ENCODE results near the gene DDT.
"Not testable (repeated sequence)": the region's sequence is repeated elsewhere in the genome, so short reads cannot be mapped to it uniquely, and the experiment has no call there.

DDT gene

DNA sequence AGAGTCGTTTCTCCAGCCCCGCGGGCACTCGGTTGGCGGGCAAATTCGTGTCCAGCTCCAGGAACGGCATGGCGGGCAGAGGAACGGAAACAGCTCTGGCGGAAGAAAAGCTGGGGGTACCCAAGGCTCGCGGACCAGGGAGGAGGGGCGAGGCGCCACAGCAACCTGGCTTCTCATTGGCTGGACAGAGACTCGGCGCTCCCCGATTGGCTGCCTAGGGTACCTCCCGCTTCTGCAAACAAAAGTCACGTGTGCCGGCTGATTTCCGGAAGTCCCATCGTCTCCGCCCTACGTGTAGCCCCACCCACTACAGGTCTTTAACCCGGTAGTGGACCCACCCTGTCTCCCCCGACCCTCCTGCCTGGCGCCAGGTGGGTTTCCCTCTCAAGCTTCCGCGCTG, at the start of gene DDT:
TSS of gene DDT (minus strand) at position 97 of the 400 bp plus-strand sequence. CDS start at position 70, 27 bp downstream.
- DNase-seq: not testable (repeated sequence)

DNA sequence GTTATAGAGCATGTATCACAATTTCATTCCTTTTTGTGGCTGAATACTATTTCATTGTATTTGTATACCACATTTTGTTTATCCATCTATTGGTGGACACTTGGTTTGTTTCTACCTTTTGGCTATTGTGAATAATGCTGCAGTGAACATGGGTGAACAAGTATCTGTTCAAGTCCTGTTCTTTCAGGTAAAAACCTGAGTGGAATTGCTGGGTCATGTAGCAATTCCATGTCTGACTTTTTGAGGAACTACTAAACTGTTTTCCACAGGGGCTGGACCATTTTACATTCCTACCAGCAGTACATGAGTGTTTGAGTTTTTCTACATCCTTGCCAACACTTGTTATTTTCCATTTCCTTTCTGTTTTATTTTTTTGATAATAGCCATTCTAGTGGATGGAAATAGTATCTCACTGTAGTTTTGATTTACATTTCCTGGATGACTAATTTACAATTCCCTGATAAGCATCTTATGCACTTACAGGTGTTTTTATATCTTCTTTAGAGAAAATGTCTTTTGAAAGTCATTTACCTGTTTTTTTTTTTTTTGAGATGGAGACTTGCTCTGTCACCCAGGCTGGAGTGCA, 49.1 kb upstream of the DDT start:
- DNase-seq: no peak

DNA sequence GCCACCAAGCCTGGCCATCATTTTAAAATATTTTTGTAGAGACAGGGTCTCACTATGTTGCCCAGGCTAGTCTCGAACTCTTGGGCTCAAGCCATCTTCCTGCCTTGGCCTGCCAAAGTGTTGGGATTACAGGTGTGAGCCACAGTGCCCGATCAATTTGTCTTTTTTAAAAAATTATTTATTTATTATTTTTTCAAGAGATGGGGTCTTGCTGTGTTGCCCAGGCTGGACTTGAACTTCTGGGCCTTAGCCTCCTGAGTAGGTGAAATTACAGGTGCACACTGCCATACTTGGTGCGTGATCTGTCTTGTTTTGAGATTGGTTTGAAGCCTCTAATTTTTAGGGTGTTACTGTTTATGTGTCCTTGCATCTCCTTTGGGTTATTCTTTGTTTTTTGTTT, 47.1 kb upstream of the DDT start:
- DNase-seq: no peak

DNA sequence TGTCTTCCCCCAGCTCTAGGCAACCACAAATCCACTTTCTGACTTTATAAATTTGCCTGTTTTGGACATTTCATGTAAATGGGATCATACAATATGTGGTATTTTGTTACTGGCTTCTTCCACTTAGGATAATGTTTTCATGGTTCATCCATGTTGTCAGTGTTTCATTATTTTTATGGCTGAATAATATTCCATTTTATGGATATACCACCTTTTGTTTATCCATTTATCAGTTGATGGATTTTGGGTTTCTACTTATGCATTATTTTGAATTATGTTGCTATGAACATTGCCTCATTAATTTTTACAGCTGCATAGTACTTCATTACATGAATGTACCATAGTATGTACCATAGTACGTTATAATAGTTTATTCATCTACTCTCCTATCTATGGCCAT, 41.9 kb upstream of the DDT start:
- no peak for DNase-seq

DNA sequence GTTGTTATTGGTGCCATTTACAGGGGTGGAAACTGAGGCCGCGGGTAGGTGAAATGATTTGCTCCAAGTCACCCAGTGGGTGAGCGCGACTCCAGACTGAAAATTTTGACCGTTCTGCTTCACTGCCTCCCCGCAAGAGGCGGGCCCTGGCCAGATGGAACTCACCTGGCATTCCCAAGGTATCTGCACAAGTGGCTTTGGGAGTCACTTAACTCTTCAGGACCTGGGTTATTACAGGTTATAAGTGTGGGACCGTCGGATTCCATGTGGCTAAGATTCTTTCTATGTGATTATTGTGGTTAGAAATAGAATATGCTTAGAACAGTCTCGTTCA, 37.5 kb upstream of the DDT start:
- DNase-seq: no peak

DNA sequence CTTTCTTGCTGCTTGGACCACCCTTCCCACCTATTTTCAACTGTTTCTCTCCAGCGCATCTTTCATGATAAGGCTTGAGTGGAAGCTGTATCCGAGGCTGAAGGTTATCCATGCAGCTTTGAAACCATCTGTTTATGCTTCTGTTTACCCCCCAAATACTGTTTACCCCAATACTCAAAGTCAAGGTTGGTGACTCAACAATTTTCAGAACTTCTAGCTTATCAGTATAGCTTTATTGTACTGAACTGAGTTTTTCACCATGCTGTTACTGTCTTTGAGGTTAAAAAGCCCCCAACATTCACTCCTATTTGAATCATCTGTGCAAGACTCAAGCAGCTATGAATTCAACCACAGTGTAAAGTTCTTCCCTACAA, 35.8 kb upstream of the DDT start:
- DNase-seq: no peak

DNA sequence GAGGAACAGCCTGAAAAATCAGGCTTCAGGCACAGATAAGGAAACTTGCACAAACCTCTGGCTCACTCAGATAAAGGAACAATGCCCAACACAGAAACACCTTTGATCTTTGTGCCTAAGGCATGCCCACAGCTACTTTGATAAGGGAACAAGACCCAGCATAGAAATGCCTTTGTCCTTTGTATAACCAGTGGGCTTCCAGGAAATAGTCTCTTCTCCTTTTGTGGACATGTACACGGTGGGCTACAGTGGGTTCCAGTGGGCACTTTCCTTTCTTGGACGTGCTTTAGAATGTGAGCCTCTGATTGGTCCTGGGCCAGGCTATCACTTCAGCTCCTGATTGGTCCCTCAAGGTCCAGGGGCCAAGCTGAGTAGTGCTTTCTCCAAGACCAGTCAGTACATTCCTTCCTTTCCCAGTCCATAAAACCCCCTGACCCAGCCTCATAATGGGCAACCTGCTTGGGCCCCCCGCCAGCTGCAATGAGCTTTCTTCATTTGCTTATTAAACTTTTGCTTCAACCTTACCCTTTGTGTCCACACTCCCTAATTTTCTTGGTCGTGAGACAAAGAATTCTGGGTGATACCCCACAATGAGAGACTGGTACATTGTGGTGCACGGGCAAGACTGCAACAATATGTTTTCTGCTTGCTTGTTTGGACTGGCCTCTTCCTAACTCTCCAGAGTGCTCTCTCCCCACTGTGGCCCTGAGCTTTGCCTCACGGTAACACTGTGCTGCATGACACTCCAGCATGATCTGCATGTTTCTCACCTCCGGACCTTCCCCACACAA, 35.2 kb upstream of the DDT start:
- no peak for DNase-seq

DNA sequence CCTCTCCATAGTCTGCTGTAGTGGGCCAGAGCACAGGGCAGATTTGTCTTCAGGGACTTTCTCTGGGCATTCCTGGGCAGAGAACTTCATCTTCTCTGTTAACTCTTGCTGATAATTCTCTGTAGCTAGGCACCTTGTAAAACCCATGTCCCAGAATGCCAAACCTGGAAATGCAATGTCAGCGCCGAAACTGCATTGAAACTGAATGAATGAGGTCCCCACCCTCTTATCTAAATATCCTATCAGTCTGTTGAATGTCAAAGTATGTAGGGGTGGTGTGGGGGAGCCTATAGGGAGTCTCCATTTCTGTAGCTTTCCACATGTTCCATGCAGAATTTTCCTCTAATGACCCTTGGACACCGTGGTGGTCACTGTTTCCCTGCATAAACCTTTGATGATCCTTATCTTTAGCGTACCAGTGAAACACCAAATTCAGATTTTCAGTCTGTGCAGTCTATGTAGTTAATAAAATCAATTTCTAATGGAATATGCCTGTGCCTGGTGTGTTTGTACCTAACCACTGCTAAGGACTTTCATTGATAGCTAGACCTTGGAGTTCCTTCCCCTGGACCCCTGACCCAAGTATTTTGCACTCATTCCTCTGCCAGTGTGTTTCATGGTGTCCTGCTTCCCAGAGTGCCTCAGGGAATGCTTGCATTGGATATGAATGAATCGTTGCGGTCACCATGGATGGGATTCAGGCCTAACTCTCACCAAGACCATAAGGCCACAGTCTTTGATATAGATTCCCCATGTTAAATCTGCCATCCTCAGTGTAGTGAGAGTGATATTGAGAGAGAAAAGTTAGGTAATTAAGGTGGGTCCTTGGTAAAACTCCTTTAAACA, 34.4 kb upstream of the DDT start:
- no peak for DNase-seq

DNA sequence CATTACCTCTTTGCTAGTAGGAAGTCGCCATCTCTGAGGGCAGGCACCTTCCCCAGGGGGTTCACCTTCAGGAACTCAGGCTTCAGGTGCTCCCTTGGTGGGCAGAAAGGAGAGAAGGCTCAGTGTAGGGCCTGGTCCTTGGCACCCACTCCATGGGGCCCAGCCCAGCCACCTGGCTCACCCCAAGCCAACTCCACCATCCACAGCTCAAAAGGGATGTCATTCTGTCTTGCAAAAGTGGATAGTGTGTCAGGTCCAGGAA, 33.7 kb upstream of the DDT start:
- DNase-seq: no peak

DNA sequence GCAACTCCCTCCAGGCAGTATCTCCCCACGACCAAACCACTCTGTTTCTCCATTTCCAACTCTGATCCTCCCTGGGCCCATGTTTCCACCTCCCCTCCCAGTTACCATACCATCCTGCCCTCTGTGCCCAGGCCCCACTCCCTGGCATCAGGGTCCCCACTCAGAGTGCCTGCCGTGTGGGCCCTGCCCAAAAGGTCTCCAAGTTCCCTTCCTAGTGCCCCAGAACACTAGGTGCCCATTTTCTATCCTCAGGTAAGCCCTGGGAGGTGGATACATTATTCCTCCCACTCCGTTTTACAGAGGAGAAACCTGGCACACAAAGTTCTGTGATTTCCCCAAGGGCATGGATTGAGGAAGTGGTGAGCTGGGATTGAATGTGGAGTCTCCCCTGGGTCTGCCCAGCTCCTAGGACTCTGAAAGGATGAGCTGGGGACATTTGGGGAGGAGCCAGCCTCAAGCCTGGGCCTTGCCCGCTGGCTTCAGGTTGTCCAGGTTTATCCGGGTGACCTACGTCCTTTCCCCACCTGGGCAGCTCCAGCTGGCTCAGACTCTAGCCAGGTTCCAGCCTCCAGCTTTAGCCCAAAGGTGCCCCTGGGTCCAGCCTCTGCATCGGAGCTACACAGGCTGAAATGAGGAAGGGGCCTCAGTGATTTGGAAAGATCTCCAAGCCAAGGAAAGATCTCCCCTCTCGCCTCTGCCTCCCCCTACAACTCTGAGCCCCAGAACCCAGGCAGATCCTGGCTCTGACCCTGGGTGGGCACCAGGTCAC, 33.2 kb upstream of the DDT start:
- DNase-seq: no peak

DNA sequence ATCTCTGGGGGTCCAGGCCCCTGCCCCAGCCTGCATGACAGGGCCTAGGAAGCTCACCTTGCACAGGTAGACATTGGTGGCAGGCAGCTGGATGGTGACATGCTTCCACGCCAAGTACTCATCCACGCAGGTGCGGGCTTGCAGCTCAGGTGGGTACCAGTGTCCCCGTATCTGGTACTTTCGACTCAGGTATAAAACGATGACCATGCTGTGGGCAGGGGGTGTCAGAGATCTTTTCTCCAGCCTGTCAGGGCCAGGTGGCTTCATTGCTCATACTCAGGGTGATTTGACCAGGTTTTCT, 32.6 kb upstream of the DDT start:
- DNase-seq: no peak

DNA sequence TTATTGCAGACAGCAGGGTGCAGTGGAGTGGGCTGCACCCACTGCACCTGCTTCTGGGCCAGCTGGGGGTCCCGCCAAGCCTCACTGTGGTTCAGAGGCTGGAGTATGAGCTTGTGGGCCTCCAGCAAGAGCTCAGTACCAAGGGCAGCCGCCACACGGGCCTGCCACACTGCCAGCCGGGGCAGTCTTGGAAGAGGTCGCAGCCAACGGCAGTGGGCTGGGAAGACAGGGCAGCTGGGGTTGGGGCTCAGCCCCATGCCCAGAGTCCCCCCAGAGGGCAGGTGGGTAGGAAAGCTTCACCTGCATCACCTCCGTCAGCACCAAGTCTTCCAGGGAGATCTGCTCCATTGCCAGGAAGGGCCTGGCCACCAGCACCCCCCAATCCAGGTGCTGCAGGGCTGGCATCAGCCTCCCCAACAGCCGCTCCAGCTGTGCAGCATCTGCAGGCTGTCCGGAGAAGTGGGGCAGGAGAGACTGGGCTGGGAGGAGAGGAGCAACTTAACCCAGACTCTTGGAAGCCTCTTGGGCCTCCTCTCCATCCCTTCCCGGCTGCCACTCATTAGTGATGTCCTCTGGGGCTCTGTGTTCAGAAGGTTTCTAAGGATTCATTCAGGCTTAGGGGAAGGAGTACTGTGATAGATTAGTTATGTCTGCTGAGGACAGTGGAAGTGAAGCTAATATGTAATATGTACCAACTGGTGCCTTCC, 32.1 kb upstream of the DDT start:
- no peak for DNase-seq

DNA sequence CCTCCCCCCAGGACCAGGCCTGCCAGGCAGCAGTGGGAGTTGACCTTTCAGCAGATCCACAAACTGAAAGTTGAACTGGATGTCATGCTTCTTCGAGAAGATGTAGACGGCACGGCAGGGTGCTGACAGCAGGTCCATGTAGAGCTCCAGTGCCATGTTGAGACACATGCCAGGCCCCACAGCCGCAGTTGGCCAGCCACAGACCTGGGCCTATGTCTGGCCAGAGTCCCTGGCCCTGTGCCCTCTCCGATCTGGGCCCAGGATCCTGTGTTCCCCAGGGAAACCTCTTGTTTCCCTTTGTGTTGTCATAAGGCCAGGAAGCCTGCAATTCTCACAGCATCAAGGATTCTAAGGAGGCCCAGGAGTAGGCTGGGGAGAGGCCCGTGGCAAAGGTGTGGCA, 31.0 kb upstream of the DDT start, which contains the start of gene GSTT4:
TSS of gene GSTT4 (minus strand) at position 253 of the 400 bp plus-strand sequence. CDS start at position 156, 97 bp downstream.
- no peak for DNase-seq

DNA sequence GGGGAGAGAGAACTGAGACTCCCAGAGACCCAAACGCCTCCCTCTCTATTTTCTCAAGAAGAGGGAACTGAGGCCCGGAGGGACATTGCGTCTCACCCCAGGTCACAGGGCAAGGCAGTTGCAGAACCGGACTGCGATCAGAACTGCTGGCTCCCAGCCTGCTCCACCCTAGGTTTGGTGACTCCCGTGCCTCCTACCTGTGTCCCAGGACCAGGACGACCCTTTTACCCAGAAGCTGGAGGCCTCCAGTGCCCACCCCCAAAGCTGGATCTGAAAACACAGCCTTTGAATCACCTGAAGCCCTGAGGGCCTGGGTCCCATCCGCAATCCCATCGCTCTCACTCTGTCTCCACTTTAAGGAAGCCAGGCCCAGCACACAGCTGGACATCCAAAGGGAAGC, 29.6 kb upstream of the DDT start:
- DNase-seq: no peak

DNA sequence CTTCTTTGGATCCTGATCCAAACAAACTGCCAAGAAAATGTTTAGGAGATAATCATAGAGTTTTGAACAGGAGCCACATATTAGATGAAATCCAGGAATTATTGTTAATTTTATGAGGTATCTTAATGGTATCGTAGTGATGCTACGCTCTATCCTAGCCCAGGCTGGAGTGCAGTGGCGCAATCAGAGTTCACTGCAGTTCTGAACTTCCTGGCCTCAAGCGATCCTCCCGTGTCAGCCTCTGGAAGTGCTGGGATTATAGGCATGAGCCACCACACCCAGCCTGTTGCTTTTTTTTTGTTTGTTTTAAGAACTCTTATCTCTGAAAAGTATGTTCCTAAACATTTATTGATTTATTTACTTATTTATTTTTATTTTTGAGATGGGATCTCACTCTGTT, 28.6 kb upstream of the DDT start:
- DNase-seq: no peak

DNA sequence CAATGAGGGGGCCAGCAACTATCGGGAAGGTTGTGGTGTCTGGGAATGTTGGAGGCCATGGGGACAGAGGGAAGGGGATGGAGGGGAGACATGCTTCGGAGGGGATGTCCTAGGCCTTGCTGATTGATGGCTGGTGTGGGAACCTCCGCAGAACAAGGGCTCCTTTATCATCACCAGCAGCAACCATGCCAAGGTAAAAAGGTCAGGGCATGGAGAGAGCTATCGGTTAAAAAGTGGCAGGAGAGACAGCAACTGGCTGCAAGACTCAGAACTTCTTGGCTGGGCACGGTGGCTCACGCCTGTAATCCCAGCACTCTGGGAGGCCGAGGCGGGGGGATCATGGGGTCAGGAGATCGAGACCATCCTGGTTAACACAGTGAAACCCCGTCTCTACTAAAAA, 28.0 kb upstream of the DDT start:
- no peak for DNase-seq

DNA sequence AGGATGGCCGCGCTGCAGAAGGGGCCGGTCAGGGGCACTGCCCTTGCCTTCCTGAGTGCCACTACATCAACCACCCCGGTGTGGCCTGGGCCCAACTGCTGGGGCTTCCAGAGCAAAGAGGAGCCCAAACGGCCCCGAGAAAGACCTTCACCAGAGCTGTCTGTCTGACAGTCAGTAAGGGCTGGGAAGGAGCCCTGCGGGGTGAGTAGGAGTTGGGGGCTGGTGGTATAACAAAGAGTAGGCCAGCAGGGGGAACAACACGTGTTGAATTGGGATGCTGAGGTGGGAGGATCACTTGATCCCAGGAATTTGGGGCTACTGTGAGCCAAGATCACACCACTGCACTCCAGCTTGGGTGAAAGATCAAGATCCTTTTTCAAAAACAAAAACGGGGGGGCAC, 27.1 kb upstream of the DDT start:
- no peak for DNase-seq

DNA sequence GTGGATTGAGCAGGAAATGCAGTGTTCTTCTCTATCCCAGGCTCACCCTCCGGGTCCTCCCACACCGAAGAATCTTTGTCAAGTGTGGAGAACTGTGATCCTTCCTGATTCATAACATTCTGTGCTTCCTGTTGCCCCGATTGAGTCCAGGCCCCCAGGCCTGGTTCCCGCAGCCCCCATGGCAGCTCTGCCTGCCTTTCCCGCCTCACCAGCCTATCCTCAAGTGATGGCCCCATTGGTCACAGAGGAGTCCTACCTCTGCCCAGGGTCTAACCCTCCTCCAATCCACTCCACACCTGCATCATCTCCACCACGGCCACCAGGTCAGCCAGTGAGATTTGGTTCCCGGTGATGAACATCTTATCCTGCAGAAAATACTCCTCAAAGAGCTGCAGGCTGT, 25.5 kb upstream of the DDT start:
- not testable (repeated sequence) for DNase-seq

DNA sequence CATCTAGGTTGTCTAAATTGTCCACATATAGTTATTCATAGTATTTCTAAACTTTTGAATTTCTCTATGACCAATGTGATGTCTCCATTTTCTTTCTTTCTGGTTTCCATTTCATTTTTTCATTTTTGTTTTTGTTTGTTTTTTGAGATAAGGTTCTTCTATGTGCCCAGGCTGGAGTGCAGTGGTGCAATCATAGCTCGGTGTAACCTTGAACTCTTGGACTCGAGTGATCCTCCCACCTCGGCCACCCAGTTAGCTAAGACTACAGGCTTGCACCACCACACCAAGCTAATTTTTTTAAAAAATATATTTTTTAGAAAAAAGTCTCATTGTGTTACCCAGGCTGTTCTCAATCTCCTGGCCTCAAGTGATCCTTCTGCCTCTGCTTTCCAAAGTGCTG, 22.9 kb upstream of the DDT start:
- DNase-seq: no peak

DNA sequence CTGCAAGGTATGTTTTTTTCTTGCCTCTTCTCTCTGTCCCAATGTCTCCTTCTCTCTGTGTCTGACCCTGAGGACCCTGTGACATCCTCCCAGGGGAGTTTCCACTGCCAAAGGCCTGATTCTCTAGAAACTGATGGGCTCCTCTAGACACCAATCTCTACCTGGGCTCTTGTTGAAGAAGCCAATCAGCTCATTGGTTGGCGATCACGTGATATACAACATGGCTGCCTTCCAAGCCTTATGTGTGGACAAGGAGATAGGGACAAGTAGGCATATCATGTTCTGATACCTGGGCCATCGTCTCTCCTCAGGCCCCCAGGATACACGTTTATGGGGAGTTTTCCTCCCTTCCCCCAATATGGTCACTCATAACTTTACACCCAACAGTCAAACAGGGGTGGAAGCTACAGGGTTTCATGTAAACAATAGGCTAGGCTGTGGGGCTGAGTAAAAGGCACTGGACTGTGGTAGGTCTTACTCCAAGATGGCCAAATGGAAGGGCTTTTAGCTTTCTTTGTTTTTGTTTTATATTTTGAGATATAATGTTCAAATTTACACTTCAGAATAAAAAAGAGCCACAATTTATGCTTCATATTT, 19.4 kb upstream of the DDT start:
- not testable (repeated sequence) for DNase-seq

DNA sequence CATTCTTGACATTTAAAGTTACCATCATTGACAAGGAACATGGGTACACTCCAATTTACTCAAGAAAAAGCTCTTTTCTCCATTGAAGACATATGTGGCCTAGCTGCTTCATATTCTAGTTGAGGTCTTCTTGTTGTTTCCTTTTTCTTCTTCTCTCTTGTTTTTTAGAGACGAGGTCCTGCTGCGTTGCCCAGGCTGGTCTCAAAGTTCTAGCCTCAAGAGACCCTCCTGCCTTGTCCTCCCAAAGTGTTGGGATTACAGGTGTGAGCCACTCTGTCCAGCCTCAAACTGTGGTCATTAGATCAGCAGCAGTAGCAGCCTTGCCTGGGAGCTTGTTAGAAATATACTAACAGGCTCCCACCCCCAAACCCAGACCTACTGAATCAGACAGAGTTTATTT, 18.8 kb upstream of the DDT start:
- not testable (repeated sequence) for DNase-seq

DNA sequence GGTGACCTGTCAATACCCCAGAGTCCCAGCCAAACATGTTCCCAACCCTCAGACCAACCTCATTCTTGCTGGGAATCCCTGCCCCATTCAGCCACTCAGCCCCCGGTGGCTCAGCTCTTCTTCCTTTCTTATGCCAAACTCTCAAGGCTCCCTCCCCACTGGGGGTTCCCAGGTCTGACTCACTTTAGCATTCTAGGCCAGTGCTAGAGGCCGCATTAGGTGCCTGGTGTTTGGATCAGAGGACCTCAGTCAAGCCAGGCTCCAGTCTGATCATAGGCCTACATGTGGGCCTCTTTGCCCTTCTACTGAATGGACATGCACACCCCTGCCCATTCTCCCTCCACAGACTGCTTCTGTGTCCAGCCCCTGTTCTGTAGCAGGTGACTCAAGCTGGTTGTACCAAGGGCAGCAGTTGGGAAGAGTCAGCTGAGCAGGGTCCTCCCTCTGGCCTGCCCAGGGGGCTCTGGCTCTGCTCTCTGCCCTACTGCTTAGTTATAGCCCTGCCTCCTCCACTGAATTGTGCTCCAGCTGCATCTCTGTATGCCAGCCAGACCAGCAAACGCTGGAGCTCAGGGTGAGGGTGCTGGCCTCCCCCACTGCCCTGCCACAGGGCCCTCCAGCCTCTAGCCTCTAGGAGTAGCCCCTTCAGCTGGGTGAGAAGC, 15.5 kb upstream of the DDT start:
- DNase-seq: not testable (repeated sequence)
